B cell (primary cell): ENCODE data around the gene EXOC6B.

Experiments
- CTCF ChIP-seq: fragments of 200-600 bp; IDR thresholded peaks from one replicate; pipeline ENCODE4 v1.8.0; 2022; ENCODE audit warnings: antibody characterized with exemption, mild to moderate bottlenecking
- EZH2 ChIP-seq: IDR thresholded peaks from 2 replicates; pipeline ENCODE4 v1.6.1; 2012; ENCODE audit warnings: borderline replicate concordance, low read depth, mild to moderate bottlenecking, moderate library complexity, low read length; ENCODE audit not compliant: insufficient read depth, poor library complexity, severe bottlenecking

- TF ChIP-seq CTCF, result no peak
- no peak for TF ChIP-seq EZH2
Observed at GRCh38 chr2:72698300-72698699, 127.5 kb downstream of the EXOC6B start.
